K562 (cell line): Measurements from ENCODE around the gene TRABD2B. TPM values are rescaled to one million over a fixed set of nuclear protein-coding genes. Genes with fewer than 3 reads are reported as not detected.

ENCODE experiments used
- ATAC-seq: fragments of 200-7000 bp; cut with Tn5 transposase; 3 replicates; pipeline ENCODE4 v1.9.1; 2020; ENCODE audit warnings: moderate library complexity
- BruUV-seq: library from RNA; stranded (reverse); fragments of 400-500 nt; replicated peaks from 2 replicates; lab custom pipeline; 2021; lab: Mats Ljungman, UMichigan
- CTCF ChIA-PET: fragments of 300-600 bp; formaldehyde crosslinking; extraction: SDS; loops from one replicate; lab custom pipeline; 2021; ENCODE audit warnings: low intra/inter-chr PET ratio; lab: Yijun Ruan, JAX
- POLR2A ChIA-PET: fragments of 300-600, 350-650 bp; sonication (Branson Sonifier 250); formaldehyde crosslinking; extraction: SDS; loops from one replicate; lab custom pipeline; 2021; ENCODE audit warnings: antibody characterized with exemption, inconsistent platforms; lab: Yijun Ruan, JAX
- DNase-seq, 4 experiments: peaks; one replicate each; pipeline versions ENCODE4 v3.0.0 to v3.0.0-alpha.2; 2011 to 2018; ENCODE audit warnings: low spot score in 3 of 4, mixed read lengths in 3 of 4; ENCODE audit errors: extremely low read depth in 1 of 4
- FAIRE-seq: peaks from 2 replicates; lab custom pipeline; 2011; peaks lifted over from hg19 to GRCh38; lab: Jason Lieb, UNC
- H2AFZ ChIP-seq: 2 replicates; pipeline ENCODE4 v1.6.0; 2011; ENCODE audit warnings: low read depth, low read length, control low read depth, inconsistent platforms
- H3K27ac ChIP-seq: fragments of 200-600 bp; 3 replicates; pipeline ENCODE4 v1.8.0; 2011; ENCODE audit warnings: low read depth, mild to moderate bottlenecking, control low read depth, inconsistent platforms, low read length, moderate library complexity, mixed read lengths; ENCODE audit errors: extremely low read depth
- H3K27me3 ChIP-seq, 2 experiments: fragments of 300-600 bp in 1 of 2; 2 replicates in 1 of 2; 3 replicates in 1 of 2; pipeline versions ENCODE4 v1.6.0 to v1.8.0; 2011; ENCODE audit warnings: inconsistent platforms in 2 of 2, low read length in 2 of 2, mild to moderate bottlenecking in 1 of 2, mixed read lengths in 1 of 2, moderate library complexity in 1 of 2; ENCODE audit not compliant: control insufficient read depth in 2 of 2, insufficient read depth in 2 of 2
- H3K36me3 ChIP-seq: fragments of 300-600 bp; 3 replicates; pipeline ENCODE4 v1.8.0; 2011; ENCODE audit warnings: mild to moderate bottlenecking, low read length, inconsistent platforms; ENCODE audit not compliant: control insufficient read depth, insufficient read depth
- H3K4me1 ChIP-seq, 2 experiments: fragments of 200-600 bp in 1 of 2; replicated peaks in 1 of 2; 2 replicates in 1 of 2; 3 replicates in 1 of 2; pipeline versions ENCODE4 v1.5.1 to v1.8.0; 2011; ENCODE audit warnings: inconsistent platforms in 2 of 2, low read length in 2 of 2, mild to moderate bottlenecking in 1 of 2, mixed read lengths in 1 of 2, moderate library complexity in 1 of 2; ENCODE audit not compliant: control insufficient read depth in 2 of 2, insufficient read depth in 2 of 2
- H3K4me2 ChIP-seq: 2 replicates; pipeline ENCODE4 v1.6.1; 2011; ENCODE audit warnings: low read length, control low read depth, inconsistent platforms, mixed read lengths; ENCODE audit not compliant: insufficient read depth
- H3K4me3 ChIP-seq: fragments of 200-600 bp; sonication (generic), shearing (Covaris generic); 2 replicates; pipeline ENCODE4 v1.5.1; 2016; ENCODE audit warnings: control low read depth, inconsistent platforms
- H3K79me2 ChIP-seq: fragments of 200-600 bp; 3 replicates; pipeline ENCODE4 v1.8.0; 2011; ENCODE audit warnings: low read length, inconsistent platforms; ENCODE audit not compliant: control insufficient read depth, insufficient read depth
- H3K9ac ChIP-seq, 2 experiments: 2 replicates each; pipeline versions ENCODE4 v1.6.0 to v1.6.1; 2011; ENCODE audit warnings: low read depth in 2 of 2, low read length in 2 of 2, control low read depth in 1 of 2, inconsistent platforms in 1 of 2, mild to moderate bottlenecking in 1 of 2, mixed read lengths in 1 of 2; ENCODE audit not compliant: insufficient read depth in 1 of 2
- H3K9me1 ChIP-seq: one replicate; pipeline ENCODE4 v1.6.0; 2011; ENCODE audit warnings: inconsistent platforms, mild to moderate bottlenecking, low read length, moderate library complexity; ENCODE audit not compliant: control insufficient read depth, insufficient read depth
- H3K9me3 ChIP-seq: replicated peaks from 2 replicates; pipeline ENCODE4 v1.5.1; 2011; ENCODE audit warnings: low read depth, low read length, inconsistent platforms; ENCODE audit not compliant: control insufficient read depth, insufficient read depth
- H4K20me1 ChIP-seq: replicated peaks from 2 replicates; pipeline ENCODE4 v1.6.1; 2011; ENCODE audit warnings: low read length, inconsistent platforms, mixed read lengths; ENCODE audit not compliant: control insufficient read depth, insufficient read depth
- CREB5 ChIP-seq: fragments of 250-450 bp; sonication (Bioruptor Pico); IDR thresholded peaks from 2 replicates; pipeline ENCODE4 v1.5.0; 2020; ENCODE audit warnings: mild to moderate bottlenecking
- FOXP4 ChIP-seq: sonication (generic); formaldehyde crosslinking; IDR thresholded peaks from 2 replicates; pipeline ENCODE4 v1.8.0; 2022; ENCODE audit warnings: mild to moderate bottlenecking, missing genetic modification reagents, borderline replicate concordance
- FUS ChIP-seq: fragments of 200-400 bp; formaldehyde crosslinking; optimal IDR thresholded peaks from 2 replicates; pipeline ENCODE3; 2017; ENCODE audit warnings: low read depth, low read length
- HCFC1 ChIP-seq: IDR thresholded peaks from 2 replicates; pipeline ENCODE4 v1.6.1; 2012; ENCODE audit warnings: low read depth, low read length, improper control_type of control experiment
- KLF13 ChIP-seq: fragments of 450-650 bp; IDR thresholded peaks from 2 replicates; pipeline ENCODE4 v1.6.1; 2016; ENCODE audit warnings: missing genetic modification characterization, low read depth, mild to moderate bottlenecking, missing compliant biosample characterization, moderate library complexity, borderline replicate concordance
- MCM5 ChIP-seq: fragments of 450-650 bp; IDR thresholded peaks from 2 replicates; pipeline ENCODE4 v1.6.1; 2016; ENCODE audit warnings: low read depth
- MYBL2 ChIP-seq, 2 experiments: fragments of 450-650 bp in 1 of 2; sonication (generic) in 1 of 2; formaldehyde crosslinking in 1 of 2; IDR thresholded peaks; 2 replicates each; pipeline versions ENCODE4 v1.6.1 to v1.8.1; 2017 to 2022; ENCODE audit warnings: borderline replicate concordance in 1 of 2, inconsistent platforms in 1 of 2, low read depth in 1 of 2, mild to moderate bottlenecking in 1 of 2, missing genetic modification reagents in 1 of 2, moderate library complexity in 1 of 2
- NFATC3 ChIP-seq: fragments of 450-650 bp; IDR thresholded peaks from 2 replicates; pipeline ENCODE4 v1.6.1; 2017; ENCODE audit warnings: mild to moderate bottlenecking
- RFX1 ChIP-seq: fragments of 450-650 bp; IDR thresholded peaks from 2 replicates; pipeline ENCODE4 v1.6.1; 2016; ENCODE audit warnings: mild to moderate bottlenecking, moderate library complexity
- SMARCA4 ChIP-seq: fragments of 450-650 bp; IDR thresholded peaks from 2 replicates; pipeline ENCODE4 v1.6.1; 2016
- SREBF2 ChIP-seq: sonication (generic); formaldehyde crosslinking; IDR thresholded peaks from 2 replicates; pipeline ENCODE4 v1.4.0; 2020; ENCODE audit warnings: mild to moderate bottlenecking, missing genetic modification reagents
- TAF7 ChIP-seq: fragments of 450-650 bp; IDR thresholded peaks from 2 replicates; pipeline ENCODE4 v1.6.1; 2016; ENCODE audit warnings: missing genetic modification characterization, missing compliant biosample characterization
- TCF7 ChIP-seq: sonication (generic); IDR thresholded peaks from 2 replicates; pipeline ENCODE4 v1.6.1; 2016; ENCODE audit warnings: antibody characterized with exemption, borderline replicate concordance
- THAP7 ChIP-seq: fragments of 250-450 bp; sonication (Bioruptor Pico); IDR thresholded peaks from 2 replicates; pipeline ENCODE4 v1.5.0; 2021
- WHSC1 ChIP-seq: IDR thresholded peaks from one replicate; pipeline ENCODE4 v1.6.1; 2012; ENCODE audit warnings: low read length, control low read depth, inconsistent platforms
- ZEB2 ChIP-seq: fragments of 450-650 bp; IDR thresholded peaks from 2 replicates; pipeline ENCODE4 v1.6.1; 2016
- ZNF311 ChIP-seq: fragments of 250-450 bp; sonication (Bioruptor Pico); IDR thresholded peaks from 2 replicates; pipeline ENCODE4 v1.4.0; 2020; ENCODE audit warnings: mild to moderate bottlenecking, moderate library complexity
- WGBS: fragments of 100-300 bp; shearing (Covaris generic); methylation state at CpG from one replicate; pipeline ENCODE4 v1.1.6; 2016; ENCODE audit warnings: low coverage, mixed read lengths; ENCODE audit not compliant: insufficient coverage; ENCODE audit errors: missing lambda C conversion rate; 5-methylcytosine and 5-hydroxymethylcytosine counted together
- in situ Hi-C: fragments of 300-500 bp; cut with MboI; formaldehyde crosslinking; loops from 4 replicates; pipeline ENCODE4 v1.15.0; 2018; ENCODE audit warnings: inconsistent platforms, mixed read lengths
- intact Hi-C: fragments of 100-400 bp; cut with micrococcal nuclease; formaldehyde crosslinking; loops from 2 replicates; pipeline ENCODE4 v1.14.2; 2022
- polyA plus RNA-seq, 8 experiments: library from polyadenylated mRNA; depleted of rRNA in 4 of 8; stranded (reverse) in 5 of 8; unstranded in 3 of 8; fragments of >200 nt; fragmentation: Nextera tagmentation in 2 of 8; fragmentation: Illumina TruSeq in 1 of 8; extraction: Ambion mirVana in 2 of 8; extraction: Trizol in 1 of 8; gene quantifications; 2 replicates each; pipeline versions ENCODE4 v1.2.1 to v1.2.3, GENCODE V29; 2011 to 2014; ENCODE audit warnings: inconsistent platforms in 1 of 8, missing spikeins in 1 of 8
- total RNA-seq, 7 experiments: library from RNA; depleted of rRNA in 6 of 7; stranded (reverse); fragments of >200 nt in 6 of 7; fragmentation: Illumina TruSeq in 2 of 7; extraction: Trizol in 2 of 7; gene quantifications; 2 replicates each; pipeline versions ENCODE4 v1.2.1 to v1.2.3, GENCODE V29; 2011 to 2021; ENCODE audit warnings: low replicate concordance in 1 of 7

TRABD2B gene
- total and polyA plus RNA-seq, 9 of the 15 experiments (the other 6 are each of a cell fraction or from before 2014, with no cell fraction given): not detected

GRCh38 chr1:47906527-47907176, 90.5 kb downstream of the TRABD2B start (continued):
- TF ChIP-seq FOXP4 (CRISPR knock-in tag) (no peak), SMARCA4 (no peak), CREB5 (CRISPR knock-in tag) (no peak), HCFC1 (no peak)

- H3K9me3 ChIP-seq: no peaks in the 10 kb centered on the region
- CTCF ChIA-PET: no interaction called here
- no peak for ATAC-seq
Observed at GRCh38 chr1:47906009-47906432, 91.2 kb downstream of the TRABD2B start.

More at GRCh38 chr1:47906009-47906432, 91.2 kb downstream of the TRABD2B start:
- DNase-seq: no peak
- H3K9ac ChIP-seq: no peak overlapping the region
- H3K4me1 ChIP-seq: no peaks in the 10 kb centered on the region
- H3K79me2 ChIP-seq: no peaks in the 10 kb centered on the region
- H3K27me3 ChIP-seq: peaks cover 8 to 9% of the 10 kb centered on the region in 2 experiments; a peak in 3 of 5 replicates
- no peak overlapping the region for H3K4me2 ChIP-seq
- intact Hi-C loops (no loop called here), in situ Hi-C loops (no loop called here)
- no TSS peak for BruUV-seq
- TF ChIP-seq TAF7 (no peak), TCF7 (no peak), THAP7 (CRISPR knock-in tag) (no peak), NFATC3 (no peak), FUS (no peak), MYBL2 (IDR thresholded peaks at IDR 0.05; ENCODE audit: low read depth) (no peak), MYBL2 (CRISPR knock-in tag; IDR thresholded peaks at IDR 0.05; ENCODE audit: borderline replicate concordance) (no peak), ZNF311 (CRISPR knock-in tag) (no peak), WHSC1 (no peak), ZEB2 (no peak), MCM5 (no peak), RFX1 (no peak), SREBF2 (CRISPR knock-in tag) (no peak), KLF13 (tag) (no peak)
- no peak overlapping the region for H3K4me3 ChIP-seq
- no peaks in the 10 kb centered on the region for H4K20me1 ChIP-seq
- H3K36me3 ChIP-seq: no peaks in the 10 kb centered on the region
- no peak overlapping the region for H2AFZ ChIP-seq
- H3K27ac ChIP-seq: no peak overlapping the region
- no peaks in the 10 kb centered on the region for H3K9me1 ChIP-seq
- no peak for FAIRE-seq
- WGBS: 1% methylated on average over 4 of the region's 4 CpGs
- POLR2A ChIA-PET: no interaction called here
